PC-9 (cell line): ENCODE measurements around the gene STAB2. TPM values are rescaled to one million over a fixed set of nuclear protein-coding genes. Genes with fewer than 3 reads are reported as not detected.

Experiments
- BruUV-seq: library from RNA; stranded (reverse); fragments of 400-500 nt; replicated peaks from 2 replicates; lab custom pipeline; 2021; lab: Mats Ljungman, UMichigan
- CTCF ChIA-PET: fragments of 300-600 bp; sonication (Branson Sonifier 250); formaldehyde crosslinking; loops from one replicate; lab custom pipeline; 2022; ENCODE audit warnings: antibody characterized with exemption; lab: Charles Lee
- POLR2A ChIA-PET: fragments of 300-600 bp; sonication (Branson Sonifier 250); formaldehyde crosslinking; loops from one replicate; lab custom pipeline; 2022; ENCODE audit warnings: antibody characterized with exemption; ENCODE audit not compliant: unreplicated experiment; lab: Charles Lee
- DNase-seq, 2 experiments: peaks; one replicate each; pipeline versions ENCODE4 v3.0.0 to v3.0.0-alpha.2; 2015 to 2022; ENCODE audit warnings: mixed read lengths in 1 of 2
- H2AFZ ChIP-seq: fragments of 200-600 bp; sonication (generic); 2 replicates; pipeline ENCODE4 v1.8.1; 2017; ENCODE audit warnings: antibody characterized with exemption
- H3F3A ChIP-seq: fragments of 200-600 bp; sonication (generic); 2 replicates; pipeline ENCODE4 v1.8.1; 2017; ENCODE audit warnings: antibody characterized with exemption, mild to moderate bottlenecking, low read depth; ENCODE audit not compliant: insufficient read depth
- H3K27ac ChIP-seq: fragments of 200-600 bp; sonication (generic); 2 replicates; pipeline ENCODE4 v1.6.1; 2016; ENCODE audit warnings: mixed run types
- H3K27me3 ChIP-seq: fragments of 200-600 bp; sonication (generic); 2 replicates; pipeline ENCODE4 v1.6.1; 2016; ENCODE audit warnings: low read depth, mixed run types; ENCODE audit not compliant: insufficient read depth
- H3K36me3 ChIP-seq: fragments of 200-600 bp; sonication (generic); 2 replicates; pipeline ENCODE4 v1.6.1; 2016; ENCODE audit warnings: low read depth, mixed run types
- H3K4me1 ChIP-seq: fragments of 200-600 bp; sonication (generic); replicated peaks from 2 replicates; pipeline ENCODE4 v1.6.1; 2016; ENCODE audit warnings: mixed run types; ENCODE audit not compliant: insufficient read depth
- H3K4me2 ChIP-seq: fragments of 200-600 bp; sonication (generic); 2 replicates; pipeline ENCODE4 v1.6.1; 2017; ENCODE audit warnings: mixed run types
- H3K4me3 ChIP-seq: fragments of 200-600 bp; sonication (generic); 2 replicates; pipeline ENCODE4 v1.6.1; 2016; ENCODE audit warnings: mixed run types
- H3K79me2 ChIP-seq: fragments of 200-600 bp; sonication (generic); 2 replicates; pipeline ENCODE4 v1.6.1; 2017; ENCODE audit warnings: low read depth, mixed run types
- H3K9me2 ChIP-seq: fragments of 200-600 bp; sonication (generic); 2 replicates; pipeline ENCODE4 v1.8.1; 2017; ENCODE audit warnings: mild to moderate bottlenecking; ENCODE audit not compliant: insufficient read depth
- H3K9me3 ChIP-seq: fragments of 200-600 bp; sonication (generic); 2 replicates; pipeline ENCODE4 v1.8.1; 2016; ENCODE audit warnings: low read depth; ENCODE audit not compliant: insufficient read depth
- H4K20me1 ChIP-seq: fragments of 200-600 bp; sonication (generic); 2 replicates; pipeline ENCODE4 v1.8.1; 2017; ENCODE audit not compliant: insufficient read depth
- EZH2 ChIP-seq: fragments of 200-600 bp; sonication (generic); IDR thresholded peaks from 2 replicates; pipeline ENCODE4 v1.8.0; 2017; ENCODE audit warnings: antibody characterized with exemption, low read depth
- intact Hi-C: fragments of 100-400 bp; cut with micrococcal nuclease; formaldehyde crosslinking; loops from one replicate; pipeline ENCODE4 v1.10.0; 2022; ENCODE audit not compliant: unreplicated experiment
- total RNA-seq: library from RNA; stranded (reverse); gene quantifications from 2 replicates; pipeline ENCODE4 v1.2.3, GENCODE V29; 2021
- TF ChIP-seq, protein P1 (sequence below): fragments of 200-600 bp; sonication (generic); conservative IDR thresholded peaks from 2 replicates; pipeline ENCODE4 v1.6.1; 2017; ENCODE audit warnings: mixed run types, antibody characterized with exemption, mild to moderate bottlenecking, moderate library complexity

Gene STAB2
- total RNA-seq, 1 experiment from 2014 or later: not detected

DNA sequence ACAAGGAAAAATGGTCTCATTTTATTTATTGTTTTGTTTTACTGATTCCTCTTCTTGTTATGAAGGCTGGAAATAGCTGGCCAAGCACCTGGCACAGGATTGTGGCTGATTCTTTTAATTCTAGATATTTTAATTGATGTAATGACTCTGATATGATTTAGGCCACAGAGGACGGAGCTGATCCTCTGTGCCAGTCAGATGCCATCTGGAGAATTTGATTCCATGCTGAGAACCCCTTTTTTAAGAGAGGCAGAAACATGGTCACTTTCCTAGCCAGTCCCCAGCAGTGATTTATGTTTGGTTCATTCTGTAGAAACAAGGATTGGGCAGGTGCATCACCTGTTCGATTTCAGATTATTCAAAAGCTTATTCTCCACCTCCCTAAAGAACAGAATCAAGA lies 77.6 kb downstream of the STAB2 start:
- TF ChIP-seq EZH2: no peak
- TF ChIP-seq, protein P1, sequence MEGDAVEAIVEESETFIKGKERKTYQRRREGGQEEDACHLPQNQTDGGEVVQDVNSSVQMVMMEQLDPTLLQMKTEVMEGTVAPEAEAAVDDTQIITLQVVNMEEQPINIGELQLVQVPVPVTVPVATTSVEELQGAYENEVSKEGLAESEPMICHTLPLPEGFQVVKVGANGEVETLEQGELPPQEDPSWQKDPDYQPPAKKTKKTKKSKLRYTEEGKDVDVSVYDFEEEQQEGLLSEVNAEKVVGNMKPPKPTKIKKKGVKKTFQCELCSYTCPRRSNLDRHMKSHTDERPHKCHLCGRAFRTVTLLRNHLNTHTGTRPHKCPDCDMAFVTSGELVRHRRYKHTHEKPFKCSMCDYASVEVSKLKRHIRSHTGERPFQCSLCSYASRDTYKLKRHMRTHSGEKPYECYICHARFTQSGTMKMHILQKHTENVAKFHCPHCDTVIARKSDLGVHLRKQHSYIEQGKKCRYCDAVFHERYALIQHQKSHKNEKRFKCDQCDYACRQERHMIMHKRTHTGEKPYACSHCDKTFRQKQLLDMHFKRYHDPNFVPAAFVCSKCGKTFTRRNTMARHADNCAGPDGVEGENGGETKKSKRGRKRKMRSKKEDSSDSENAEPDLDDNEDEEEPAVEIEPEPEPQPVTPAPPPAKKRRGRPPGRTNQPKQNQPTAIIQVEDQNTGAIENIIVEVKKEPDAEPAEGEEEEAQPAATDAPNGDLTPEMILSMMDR: no peak

GRCh38 chr12:103665971-103666370 lies 78.9 kb downstream of the STAB2 start:
- no TSS peak for BruUV-seq
- no peak overlapping the region for H2AFZ ChIP-seq
- H3K27ac ChIP-seq: no peak overlapping the region
- H3K9me2 ChIP-seq: no peaks in the 10 kb centered on the region
- H3K4me2 ChIP-seq: no peak overlapping the region
- no peaks in the 10 kb centered on the region for H3K36me3 ChIP-seq
- H3K4me1 ChIP-seq: no peaks in the 10 kb centered on the region
- POLR2A ChIA-PET: no interaction called here
- no peaks in the 10 kb centered on the region for H3K9me3 ChIP-seq
- peaks cover 64% of the 10 kb centered on the region for H3K27me3 ChIP-seq
- CTCF ChIA-PET: no interaction called here
- H4K20me1 ChIP-seq: no peaks in the 10 kb centered on the region
- no peak for DNase-seq
- no peak for TF ChIP-seq EZH2
- TF ChIP-seq, protein P1: no peak
- no peaks in the 10 kb centered on the region for H3F3A ChIP-seq
- H3K79me2 ChIP-seq: no peaks in the 10 kb centered on the region
- intact Hi-C loops: no loop called here
- H3K4me3 ChIP-seq: no peak overlapping the region

More for the DNA sequence above, 77.6 kb downstream of the STAB2 start:
- Histone ChIP-seq H3K9me2 (no peaks in the 10 kb centered on the region), H3K27me3 (peaks cover 77% of the 10 kb centered on the region), H3K9me3 (no peaks in the 10 kb centered on the region), H3K36me3 (no peaks in the 10 kb centered on the region), H4K20me1 (no peaks in the 10 kb centered on the region), H3K4me3 (no peak overlapping the region), H3F3A (no peaks in the 10 kb centered on the region), H2AFZ (no peak overlapping the region), H3K4me2 (no peak overlapping the region), H3K4me1 (no peaks in the 10 kb centered on the region), H3K79me2 (no peaks in the 10 kb centered on the region), H3K27ac (no peak overlapping the region)
- ChIA-PET POLR2A (no interaction called here), CTCF (no interaction called here)
- BruUV-seq: no TSS peak
- intact Hi-C loops: no loop called here
- DNase-seq: no peak

GRCh38 chr12:103667125-103667524 lies 80.1 kb downstream of the STAB2 start:
- H3K36me3 ChIP-seq: no peaks in the 10 kb centered on the region
- no peak overlapping the region for H2AFZ ChIP-seq
- ChIA-PET CTCF (no interaction called here), POLR2A (no interaction called here)
- H3K4me3 ChIP-seq: no peak overlapping the region
- TF ChIP-seq EZH2: no peak
- TF ChIP-seq, protein P1: no peak
- no peak for DNase-seq
- no peaks in the 10 kb centered on the region for H3K9me2 ChIP-seq
- intact Hi-C loops: no loop called here
- H4K20me1 ChIP-seq: no peaks in the 10 kb centered on the region
- BruUV-seq: no TSS peak
- peaks cover 52% of the 10 kb centered on the region for H3K27me3 ChIP-seq
- no peaks in the 10 kb centered on the region for H3K79me2 ChIP-seq
- no peaks in the 10 kb centered on the region for H3K4me1 ChIP-seq
- no peaks in the 10 kb centered on the region for H3F3A ChIP-seq
- H3K4me2 ChIP-seq: no peak overlapping the region
- no peaks in the 10 kb centered on the region for H3K9me3 ChIP-seq
- no peak overlapping the region for H3K27ac ChIP-seq
